Frontal cortex (tissue), 4 donors: ENCODE data around the gene ZNF227. TPM values are rescaled to one million over a fixed set of nuclear protein-coding genes. Genes with fewer than 3 reads are reported as not detected.
"Not testable (repeated sequence)": the region's sequence is repeated elsewhere in the genome, so short reads cannot be mapped to it uniquely, and the experiment has no call there.

ENCODE experiments used
- DNase-seq, 2 donors: peaks; one replicate each; pipeline ENCODE4 v3.0.0; 2012; ENCODE audit warnings: low spot score in 2 of 2
- FAIRE-seq: peaks from 2 replicates; lab custom pipeline; 2012; peaks lifted over from hg19 to GRCh38; lab: Jason Lieb, UNC
- total RNA-seq: library from RNA; depleted of rRNA; stranded (reverse); fragments of >200 nt; gene quantifications from one replicate; pipeline ENCODE4 v1.2.3, GENCODE V29; 2014
- donor health status: control.
- donor health status: control.
- donor health status: control.

The ZNF227 gene
- total RNA-seq, 1 donor from 2014 or later, result 44.4 TPM

GRCh38 chr19:44228318-44228717 lies 16.0 kb downstream of the ZNF227 start:
- no peak for DNase-seq
- FAIRE-seq, result no peak

- FAIRE-seq, result no peak
- no peak for DNase-seq
Measured at GRCh38 chr19:44232867-44233266, 20.5 kb downstream of the ZNF227 start.

GRCh38 chr19:44236384-44236783 lies 24.1 kb downstream of the ZNF227 start:
- FAIRE-seq, result no peak
- DNase-seq, result no peak

- not testable (repeated sequence) for FAIRE-seq, DNase-seq
Measured at GRCh38 chr19:44252332-44252731, 40.0 kb downstream of the ZNF227 start.

GRCh38 chr19:44253392-44253791 lies 41.1 kb downstream of the ZNF227 start:
- DNase-seq, FAIRE-seq: not testable (repeated sequence)

- no peak for DNase-seq
- no peak for FAIRE-seq
Measured at GRCh38 chr19:44254496-44254895, 42.2 kb downstream of the ZNF227 start.

GRCh38 chr19:44255705-44256411 lies 43.5 kb downstream of the ZNF227 start:
- FAIRE-seq, result no peak
- DNase-seq, result no peak

- DNase-seq (no peak), FAIRE-seq (no peak)
Measured at GRCh38 chr19:44258136-44258535, 45.8 kb downstream of the ZNF227 start.

- DNase-seq (no peak), FAIRE-seq (no peak)
Measured at GRCh38 chr19:44258835-44259413, 46.6 kb downstream of the ZNF227 start.

GRCh38 chr19:44260343-44260681 lies 48.0 kb downstream of the ZNF227 start:
- FAIRE-seq (no peak), DNase-seq (no peak)

- FAIRE-seq (no peak), DNase-seq (no peak)
Measured at GRCh38 chr19:44260695-44261446, 48.5 kb downstream of the ZNF227 start.

- DNase-seq (no peak), FAIRE-seq (no peak)
Measured at GRCh38 chr19:44277331-44277730, 65.0 kb downstream of the ZNF227 start.

GRCh38 chr19:44278181-44278690 lies 65.9 kb downstream of the ZNF227 start:
- no peak for DNase-seq

GRCh38 chr19:44280916-44281315 lies 68.6 kb downstream of the ZNF227 start:
- DNase-seq (no peak), FAIRE-seq (no peak)

More at GRCh38 chr19:44278181-44278690, 65.9 kb downstream of the ZNF227 start:
- no peak for FAIRE-seq

- FAIRE-seq (no peak), DNase-seq (no peak)
Measured at GRCh38 chr19:44282846-44283245, 70.5 kb downstream of the ZNF227 start.

GRCh38 chr19:44284968-44285367 lies 72.6 kb downstream of the ZNF227 start:
- FAIRE-seq, result no peak
- no peak for DNase-seq

Other genes with a start within 250 kb of the ZNF227 start
- 13.0 TPM for gene ZNF155, start 228.3 kb upstream of the ZNF227 start, total RNA-seq
- gene ZNF230, start 209.6 kb upstream of the ZNF227 start, total RNA-seq, result 11.0 TPM
- 18.3 TPM for gene ZNF222, start 187.2 kb upstream of the ZNF227 start, total RNA-seq
- 16.3 TPM for gene ZNF223, start 160.5 kb upstream of the ZNF227 start, total RNA-seq
- 11.8 TPM for gene ZNF284, start 140.4 kb upstream of the ZNF227 start, total RNA-seq
- 43.2 TPM for gene ZNF224, start 118.2 kb upstream of the ZNF227 start, total RNA-seq
- 13.9 TPM for gene ZNF225, start 99.1 kb upstream of the ZNF227 start, total RNA-seq
- gene ZNF234, start 71.0 kb upstream of the ZNF227 start, total RNA-seq, result 30.6 TPM
- 37.9 TPM for gene ZNF226, start 47.4 kb upstream of the ZNF227 start, total RNA-seq
- gene ZNF233, start 47.4 kb downstream of the ZNF227 start, total RNA-seq, result 17.9 TPM
- gene ZNF235, start 92.5 kb downstream of the ZNF227 start, total RNA-seq, result 16.3 TPM
- gene ZNF112, start 144.1 kb downstream of the ZNF227 start, total RNA-seq, result 28.1 TPM
- 30.2 TPM for gene ZNF285, start 189.1 kb downstream of the ZNF227 start, total RNA-seq
- gene ZNF229, start 235.9 kb downstream of the ZNF227 start, total RNA-seq, result 30.6 TPM